ENCODE data around the gene SLC32A1.

Gene SLC32A1

DNA sequence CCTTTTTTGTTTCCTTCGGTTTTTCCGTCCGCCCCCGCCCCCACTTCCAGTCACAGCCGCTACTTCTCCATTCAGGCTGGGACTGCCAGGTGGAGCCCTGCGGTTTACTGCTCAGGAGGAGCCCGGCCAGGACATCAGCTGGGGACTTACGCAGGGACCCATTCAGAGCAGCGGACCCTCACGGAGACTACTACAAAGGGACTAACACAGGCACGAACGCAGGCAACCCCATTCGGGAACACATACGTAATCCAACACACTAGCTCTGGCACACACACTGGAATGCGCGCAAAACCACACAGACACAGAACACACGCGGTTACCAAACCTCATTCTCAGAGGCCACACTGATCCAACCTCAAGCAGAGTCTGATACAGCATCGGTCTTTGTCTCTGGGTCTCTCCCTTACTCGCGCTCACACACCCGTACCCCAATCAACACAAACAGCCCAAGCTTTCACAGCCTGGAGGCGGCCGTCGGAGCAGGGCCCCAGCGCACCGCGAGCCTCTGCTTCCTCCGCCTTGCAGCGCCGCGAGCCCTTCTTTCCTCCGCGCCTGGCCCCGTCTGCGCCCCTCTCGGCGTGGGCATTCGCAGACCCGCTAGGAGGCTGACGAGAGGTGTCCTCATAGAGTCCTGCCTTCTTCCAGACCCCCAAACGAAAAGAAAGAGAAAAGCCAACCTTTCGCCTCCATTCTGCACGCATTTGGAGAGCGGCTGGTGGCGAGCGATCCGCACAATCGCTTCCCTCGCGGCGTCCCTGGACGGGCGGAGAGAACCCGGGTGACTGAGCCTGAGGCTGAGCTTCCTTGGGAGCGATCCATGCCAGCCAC, 1.1 kb upstream of the SLC32A1 start:
- in situ Hi-C loops (cut with MboI; ENCODE audit: low pct_unique_long_range_greater_than_20kb, low sequenced_read_pairs) = no loop called here
- DNase-seq = peak; percentile 52

DNA sequence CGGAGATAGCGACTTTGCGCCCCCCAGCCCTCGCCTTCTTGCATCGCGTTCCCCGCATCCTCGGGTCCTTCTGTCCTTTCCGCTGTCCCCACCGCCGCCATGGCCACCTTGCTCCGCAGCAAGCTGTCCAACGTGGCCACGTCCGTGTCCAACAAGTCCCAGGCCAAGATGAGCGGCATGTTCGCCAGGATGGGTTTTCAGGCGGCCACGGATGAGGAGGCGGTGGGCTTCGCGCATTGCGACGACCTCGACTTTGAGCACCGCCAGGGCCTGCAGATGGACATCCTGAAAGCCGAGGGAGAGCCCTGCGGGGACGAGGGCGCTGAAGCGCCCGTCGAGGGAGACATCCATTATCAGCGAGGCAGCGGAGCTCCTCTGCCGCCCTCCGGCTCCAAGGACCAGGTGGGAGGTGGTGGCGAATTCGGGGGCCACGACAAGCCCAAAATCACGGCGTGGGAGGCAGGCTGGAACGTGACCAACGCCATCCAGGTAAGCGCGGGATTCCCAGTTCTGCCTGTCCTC, 401 bp downstream of the SLC32A1 start:
- in situ Hi-C loops (cut with MboI; ENCODE audit: low pct_unique_long_range_greater_than_20kb, low sequenced_read_pairs) = no loop called here
- no peak for DNase-seq

DNA sequence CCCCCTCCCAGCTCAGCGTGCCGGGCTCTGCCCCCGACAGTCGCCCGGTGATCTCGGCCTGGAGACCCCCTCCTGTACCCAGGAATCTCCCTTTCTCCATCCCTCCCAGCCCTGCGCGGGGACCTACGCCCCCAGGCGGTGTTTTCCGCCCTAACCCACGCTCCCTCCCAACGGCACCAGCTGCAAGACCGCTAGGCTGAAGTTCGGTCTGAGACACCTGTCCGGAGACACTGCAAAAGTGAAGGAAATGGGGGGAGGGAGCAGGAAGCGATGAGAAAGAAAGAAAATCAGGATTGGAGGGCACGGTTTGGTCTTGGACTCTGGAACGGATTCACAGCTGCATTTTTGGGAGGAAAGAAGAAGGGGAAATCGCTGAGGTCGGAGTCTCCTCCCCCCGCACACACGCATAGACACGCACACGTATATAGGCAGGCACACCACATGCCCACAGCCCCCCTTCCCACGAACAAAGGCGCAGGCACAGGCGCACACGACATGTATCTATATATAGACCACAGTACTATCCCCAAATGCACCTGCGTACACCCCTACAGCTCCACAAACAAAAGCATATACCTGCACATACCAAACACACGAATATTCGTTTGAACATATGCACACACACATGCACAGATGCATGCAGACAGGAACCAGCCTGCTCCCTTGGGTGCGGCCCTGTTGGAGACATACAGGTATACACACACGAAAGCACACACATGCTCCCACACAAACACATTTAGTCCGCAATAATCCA, 1.0 kb downstream of the SLC32A1 start:
- DNase-seq = peak; percentile 52

DNA sequence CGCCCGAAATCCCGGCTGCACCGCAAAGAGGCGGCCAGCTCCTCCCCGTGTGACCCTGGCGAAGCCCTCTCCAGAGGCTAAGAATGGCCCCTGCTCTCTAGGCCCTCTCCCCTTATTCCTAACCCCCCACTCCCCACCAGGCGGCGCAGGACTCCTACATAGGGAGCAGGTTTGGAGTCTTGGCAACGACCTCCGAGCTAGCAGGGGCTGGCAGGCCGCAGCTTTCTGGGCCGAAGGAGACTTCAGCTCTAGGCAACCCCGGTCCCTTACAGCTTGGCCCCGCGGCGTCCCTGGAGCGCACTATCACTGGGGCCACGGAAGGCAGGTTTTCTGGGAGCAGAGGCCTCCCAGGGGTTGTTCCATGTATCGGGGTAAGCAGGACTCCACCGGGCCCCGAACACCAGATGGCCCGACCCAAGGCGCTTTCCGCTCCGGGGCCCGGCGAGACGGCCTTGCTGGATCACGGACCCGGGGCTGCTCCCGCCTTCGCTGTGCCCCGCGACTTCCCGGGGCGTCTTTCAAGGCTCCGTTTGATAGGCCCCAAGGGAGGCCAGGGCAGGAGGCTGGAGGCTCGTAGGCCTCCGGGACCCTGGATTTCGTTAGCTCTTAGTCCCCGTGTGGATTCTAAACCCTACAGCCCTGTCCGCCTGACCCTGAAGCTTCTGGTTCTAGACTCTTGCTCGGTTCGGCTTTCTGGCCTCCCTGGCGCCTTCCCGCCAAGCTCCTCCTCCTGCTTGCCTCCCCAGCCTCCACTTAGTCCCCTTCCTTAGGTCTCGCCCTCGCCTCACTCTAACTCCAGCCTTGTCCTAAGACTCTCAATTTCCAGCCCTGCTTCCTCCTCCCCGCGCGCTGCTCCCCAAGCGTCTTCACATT, 1.9 kb downstream of the SLC32A1 start:
- peak; percentile 35 for DNase-seq
- in situ Hi-C loops (cut with MboI; ENCODE audit: low pct_unique_long_range_greater_than_20kb, low sequenced_read_pairs) = no loop called here

More for the DNA sequence above, 1.0 kb downstream of the SLC32A1 start:
- in situ Hi-C loops (cut with MboI; ENCODE audit: low pct_unique_long_range_greater_than_20kb, low sequenced_read_pairs) = no loop called here

DNA sequence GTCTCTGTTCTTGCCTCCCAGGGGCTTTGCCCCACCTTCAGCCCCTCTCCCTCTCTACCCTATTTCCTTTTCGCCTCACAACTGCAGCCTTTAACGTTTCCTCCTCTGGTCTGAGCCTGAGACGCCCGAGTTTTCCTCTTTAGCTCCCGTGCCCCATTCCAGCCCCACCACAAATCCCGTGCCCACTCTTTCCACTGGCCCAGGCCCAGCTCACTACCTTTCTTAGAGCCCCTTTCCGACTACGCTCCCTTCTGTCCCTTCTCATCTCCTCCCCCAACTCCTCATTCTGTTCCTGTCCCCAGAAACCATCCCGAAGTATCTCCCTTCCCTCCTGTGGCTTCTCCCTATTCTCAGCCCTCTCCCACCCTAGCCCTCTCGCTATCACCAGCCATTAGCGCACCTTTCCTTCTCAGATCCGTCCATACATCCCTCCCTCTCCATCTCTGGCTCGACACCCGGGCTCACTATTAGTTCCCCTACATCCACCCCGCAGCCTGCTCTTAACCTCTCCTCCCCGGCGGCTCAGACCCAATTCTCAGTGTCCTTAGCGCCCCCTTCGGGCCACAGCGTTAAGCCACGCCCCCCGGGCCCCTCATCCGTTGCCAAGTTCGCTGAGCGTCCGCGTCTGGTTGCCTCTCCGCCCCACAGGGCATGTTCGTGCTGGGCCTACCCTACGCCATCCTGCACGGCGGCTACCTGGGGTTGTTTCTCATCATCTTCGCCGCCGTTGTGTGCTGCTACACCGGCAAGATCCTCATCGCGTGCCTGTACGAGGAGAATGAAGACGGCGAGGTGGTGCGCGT, 2.7 kb downstream of the SLC32A1 start:
- DNase-seq = peak; percentile 66

DNA sequence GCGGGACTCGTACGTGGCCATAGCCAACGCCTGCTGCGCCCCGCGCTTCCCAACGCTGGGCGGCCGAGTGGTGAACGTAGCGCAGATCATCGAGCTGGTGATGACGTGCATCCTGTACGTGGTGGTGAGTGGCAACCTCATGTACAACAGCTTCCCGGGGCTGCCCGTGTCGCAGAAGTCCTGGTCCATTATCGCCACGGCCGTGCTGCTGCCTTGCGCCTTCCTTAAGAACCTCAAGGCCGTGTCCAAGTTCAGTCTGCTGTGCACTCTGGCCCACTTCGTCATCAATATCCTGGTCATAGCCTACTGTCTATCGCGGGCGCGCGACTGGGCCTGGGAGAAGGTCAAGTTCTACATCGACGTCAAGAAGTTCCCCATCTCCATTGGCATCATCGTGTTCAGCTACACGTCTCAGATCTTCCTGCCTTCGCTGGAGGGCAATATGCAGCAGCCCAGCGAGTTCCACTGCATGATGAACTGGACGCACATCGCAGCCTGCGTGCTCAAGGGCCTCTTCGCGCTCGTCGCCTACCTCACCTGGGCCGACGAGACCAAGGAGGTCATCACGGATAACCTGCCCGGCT, 3.4 kb downstream of the SLC32A1 start:
- no peak for DNase-seq
- in situ Hi-C loops (cut with MboI; ENCODE audit: low pct_unique_long_range_greater_than_20kb, low sequenced_read_pairs) = no loop called here

More for the DNA sequence above, 2.7 kb downstream of the SLC32A1 start:
- in situ Hi-C loops (cut with MboI; ENCODE audit: low pct_unique_long_range_greater_than_20kb, low sequenced_read_pairs) = no loop called here

DNA sequence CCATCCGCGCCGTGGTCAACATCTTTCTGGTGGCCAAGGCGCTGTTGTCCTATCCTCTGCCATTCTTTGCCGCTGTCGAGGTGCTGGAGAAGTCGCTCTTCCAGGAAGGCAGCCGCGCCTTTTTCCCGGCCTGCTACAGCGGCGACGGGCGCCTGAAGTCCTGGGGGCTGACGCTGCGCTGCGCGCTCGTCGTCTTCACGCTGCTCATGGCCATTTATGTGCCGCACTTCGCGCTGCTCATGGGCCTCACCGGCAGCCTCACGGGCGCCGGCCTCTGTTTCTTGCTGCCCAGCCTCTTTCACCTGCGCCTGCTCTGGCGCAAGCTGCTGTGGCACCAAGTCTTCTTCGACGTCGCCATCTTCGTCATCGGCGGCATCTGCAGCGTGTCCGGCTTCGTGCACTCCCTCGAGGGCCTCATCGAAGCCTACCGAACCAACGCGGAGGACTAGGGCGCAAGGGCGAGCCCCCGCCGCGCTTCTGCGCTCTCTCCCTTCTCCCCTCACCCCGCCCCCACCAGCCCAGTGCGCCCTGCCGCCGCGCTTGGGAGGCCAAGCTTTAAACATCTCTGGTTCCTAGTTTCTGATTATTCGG, 4.0 kb downstream of the SLC32A1 start:
- in situ Hi-C loops (cut with MboI; ENCODE audit: low pct_unique_long_range_greater_than_20kb, low sequenced_read_pairs) = no loop called here
- DNase-seq = no peak

DNA sequence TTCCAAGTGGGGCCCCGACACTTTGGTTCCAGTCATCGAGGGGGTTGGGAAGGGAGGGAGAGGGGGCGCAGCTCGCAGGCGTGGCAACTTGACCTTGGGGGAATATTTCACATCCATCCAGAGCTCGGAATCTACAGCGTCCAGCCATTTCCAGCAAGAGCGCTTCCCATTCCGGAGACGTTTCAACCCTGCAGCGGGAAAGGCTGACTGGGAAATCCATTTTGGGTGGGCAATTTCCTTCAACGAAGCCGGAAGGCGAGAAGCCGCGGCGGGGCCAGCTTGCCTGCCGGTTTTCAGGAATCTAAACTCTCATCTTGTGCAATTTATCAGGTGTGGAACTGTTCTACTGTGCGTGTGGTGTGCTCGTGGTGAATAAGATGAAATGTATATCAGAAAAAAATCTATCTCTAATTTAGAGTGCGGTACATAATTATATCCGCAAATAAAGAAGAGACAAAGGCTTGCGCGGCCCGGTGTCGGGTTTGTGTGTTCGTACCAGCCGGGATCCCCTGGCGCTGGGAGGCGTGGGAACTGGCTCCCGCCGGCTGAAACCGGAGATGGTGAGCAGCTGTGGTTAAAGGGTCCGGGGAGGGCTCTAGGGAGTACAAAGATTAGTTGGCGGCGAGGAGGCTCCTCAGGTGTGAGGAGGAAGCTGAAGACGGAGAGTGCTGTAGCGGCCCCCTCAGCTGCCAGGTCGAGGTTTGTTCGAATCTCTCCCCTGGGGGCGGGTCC, 4.8 kb downstream of the SLC32A1 start:
- in situ Hi-C loops (cut with MboI; ENCODE audit: low pct_unique_long_range_greater_than_20kb, low sequenced_read_pairs) = no loop called here
- peak; percentile 41 for DNase-seq

DNA sequence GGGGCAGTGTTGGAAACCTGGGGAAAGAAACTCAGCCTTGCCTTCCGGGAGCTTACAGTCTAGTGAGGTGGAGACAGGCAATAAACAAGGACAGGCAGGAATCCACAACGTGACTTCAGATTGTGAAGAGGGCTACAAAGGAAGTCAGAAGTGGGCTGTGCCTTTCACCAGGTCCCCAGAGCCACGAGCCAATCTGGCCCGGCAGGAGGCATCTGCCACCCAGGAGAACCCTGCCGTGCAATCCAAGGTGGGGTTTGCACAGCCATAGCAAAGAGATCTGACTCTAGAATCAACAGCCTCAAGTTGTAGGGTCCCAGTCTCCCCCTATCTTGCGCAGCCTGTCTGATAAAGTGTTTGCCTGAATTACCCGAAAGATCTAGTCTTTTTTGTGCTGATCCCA, 5.5 kb downstream of the SLC32A1 start:
- no peak for DNase-seq

DNA sequence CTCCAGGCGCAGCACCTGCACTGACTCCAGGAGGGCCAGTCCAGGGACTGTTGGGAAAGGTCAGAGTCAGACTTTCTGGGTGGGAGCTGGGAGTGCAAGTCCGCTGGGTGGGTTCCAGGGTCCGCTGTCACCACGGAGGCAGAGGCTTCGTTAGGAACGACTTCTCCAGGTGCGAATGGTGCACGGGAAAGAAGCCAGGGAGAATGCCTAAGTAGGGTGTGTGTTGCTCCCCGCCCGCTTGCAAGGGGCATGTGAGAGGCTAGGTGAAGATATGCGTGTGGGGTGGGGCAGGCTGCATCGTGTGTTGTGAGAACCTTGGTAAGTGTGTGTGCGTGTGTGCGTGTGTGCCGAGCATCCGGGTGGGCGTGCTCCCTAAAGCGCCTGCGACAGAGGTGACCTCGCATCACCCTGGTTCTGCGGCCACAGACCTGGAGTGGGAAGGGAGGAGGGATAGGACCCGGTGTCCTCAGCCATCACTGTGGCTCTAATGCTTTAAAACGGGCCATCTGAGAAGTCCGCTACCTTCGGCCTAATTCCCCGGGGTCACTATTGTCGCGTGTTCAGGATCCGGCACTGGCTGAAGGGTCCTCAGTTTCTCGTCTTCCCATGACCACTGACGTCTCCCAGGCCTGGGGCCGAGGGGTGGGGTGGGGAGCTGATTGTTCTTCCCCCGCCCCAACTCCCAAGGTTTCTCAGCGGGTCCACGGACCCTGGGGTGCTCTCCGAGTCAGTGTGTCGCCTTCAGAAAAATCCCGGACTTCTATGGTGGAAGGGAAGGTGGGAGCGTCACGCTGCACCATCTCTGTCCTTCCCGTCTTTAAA, 6.1 kb downstream of the SLC32A1 start:
- in situ Hi-C loops (cut with MboI; ENCODE audit: low pct_unique_long_range_greater_than_20kb, low sequenced_read_pairs) = no loop called here
- DNase-seq = no peak

More for the DNA sequence above, 5.5 kb downstream of the SLC32A1 start:
- in situ Hi-C loops (cut with MboI; ENCODE audit: low pct_unique_long_range_greater_than_20kb, low sequenced_read_pairs) = no loop called here

DNA sequence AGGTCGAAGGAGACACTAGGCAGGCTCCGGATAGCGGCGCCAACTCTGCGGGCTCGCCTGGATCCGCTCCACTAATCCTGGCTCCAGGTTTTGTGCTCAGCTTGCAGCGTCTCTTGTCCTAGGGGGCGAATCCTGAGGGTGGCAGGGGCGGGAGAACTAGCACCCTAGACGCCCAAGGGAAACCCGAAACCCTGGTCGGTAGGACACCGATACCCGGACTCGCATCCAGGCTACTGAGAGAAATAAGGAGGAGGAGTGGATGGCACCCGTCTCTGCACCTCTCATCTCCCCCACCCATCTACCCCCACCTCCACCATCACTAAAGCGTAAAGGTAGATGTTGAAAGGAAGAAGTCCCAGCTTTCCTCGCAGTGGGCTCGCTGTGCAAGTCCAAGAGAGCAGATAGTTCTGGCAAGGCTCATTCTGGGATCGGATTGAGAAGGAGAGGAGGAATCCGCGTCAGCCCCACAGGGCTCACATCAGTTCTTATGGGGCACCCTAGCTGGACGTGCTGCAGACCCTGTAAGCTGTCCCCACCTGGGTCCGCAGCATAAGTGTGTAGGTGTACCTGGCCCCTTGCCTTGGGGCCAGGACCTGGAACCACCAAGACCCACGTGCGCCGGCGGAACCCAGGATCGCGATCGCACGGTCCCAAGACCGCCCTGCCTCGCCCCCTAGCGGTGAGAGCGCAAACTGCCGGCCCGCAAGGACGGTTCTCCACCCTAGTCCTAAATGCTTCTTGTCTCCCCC, 6.9 kb downstream of the SLC32A1 start:
- DNase-seq = peak; percentile 79
- in situ Hi-C loops (cut with MboI; ENCODE audit: low pct_unique_long_range_greater_than_20kb, low sequenced_read_pairs) = no loop called here

DNA sequence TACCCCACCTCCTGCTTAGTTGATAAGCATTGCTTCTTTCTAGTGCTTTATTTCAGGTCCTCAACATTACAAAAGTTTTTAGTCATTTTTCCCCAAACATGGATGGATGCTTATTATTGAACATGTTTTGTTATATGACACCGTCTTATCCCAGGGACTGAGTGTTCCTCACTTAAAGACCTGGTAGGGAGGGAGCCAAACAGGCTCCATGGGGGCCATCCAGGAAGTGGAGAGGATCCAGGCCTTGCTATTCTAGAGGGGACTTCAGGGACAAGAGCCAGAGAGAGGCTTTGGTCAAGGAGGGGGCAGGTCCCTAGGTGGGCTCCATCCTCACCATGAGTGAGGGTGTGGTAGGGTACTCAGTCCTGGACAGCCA, 7.4 kb downstream of the SLC32A1 start:
- DNase-seq = no peak
- in situ Hi-C loops (cut with MboI; ENCODE audit: low pct_unique_long_range_greater_than_20kb, low sequenced_read_pairs) = no loop called here

DNA sequence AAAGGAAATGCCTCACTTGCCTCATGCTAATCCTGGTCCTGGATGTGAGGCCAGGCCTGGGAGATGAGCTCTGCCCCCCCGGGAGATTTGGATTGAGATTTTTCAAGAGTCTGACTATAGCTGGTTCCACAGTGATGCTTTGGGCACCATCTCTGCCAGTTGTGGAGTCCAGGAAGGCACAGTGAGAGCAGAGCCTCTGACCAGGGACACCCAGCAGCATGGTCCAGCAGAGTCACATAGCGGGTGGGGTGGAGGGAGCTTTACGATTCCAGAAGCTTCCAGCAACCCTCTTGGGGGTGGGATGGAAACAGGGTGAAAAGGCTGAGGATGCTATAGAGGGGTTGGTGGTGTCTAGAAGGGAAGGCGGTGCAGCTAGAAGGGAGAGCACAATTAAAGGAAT, 8.7 kb downstream of the SLC32A1 start:
- in situ Hi-C loops (cut with MboI; ENCODE audit: low pct_unique_long_range_greater_than_20kb, low sequenced_read_pairs) = no loop called here
- no peak for DNase-seq

DNA sequence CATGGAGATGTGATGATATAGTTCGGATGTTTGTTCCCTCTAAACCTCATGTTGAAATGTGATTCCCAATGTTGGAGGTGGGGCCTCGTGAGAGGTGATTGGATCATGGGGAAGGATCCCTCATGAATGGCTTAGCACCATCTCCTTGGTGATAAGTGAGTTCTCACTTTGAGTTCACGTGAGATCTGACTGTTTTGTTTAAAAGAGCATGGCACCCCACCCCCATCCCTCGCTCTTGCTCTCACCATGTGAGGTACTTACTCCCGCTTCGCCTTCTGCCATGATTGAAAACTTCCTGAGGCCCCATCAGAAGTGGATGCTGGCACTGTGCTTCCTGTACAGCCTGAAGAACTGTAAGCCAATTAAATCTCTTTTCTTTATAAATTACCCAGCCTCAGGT, 10.9 kb downstream of the SLC32A1 start:
- no peak for DNase-seq
- in situ Hi-C loops (cut with MboI; ENCODE audit: low pct_unique_long_range_greater_than_20kb, low sequenced_read_pairs) = no loop called here

DNA sequence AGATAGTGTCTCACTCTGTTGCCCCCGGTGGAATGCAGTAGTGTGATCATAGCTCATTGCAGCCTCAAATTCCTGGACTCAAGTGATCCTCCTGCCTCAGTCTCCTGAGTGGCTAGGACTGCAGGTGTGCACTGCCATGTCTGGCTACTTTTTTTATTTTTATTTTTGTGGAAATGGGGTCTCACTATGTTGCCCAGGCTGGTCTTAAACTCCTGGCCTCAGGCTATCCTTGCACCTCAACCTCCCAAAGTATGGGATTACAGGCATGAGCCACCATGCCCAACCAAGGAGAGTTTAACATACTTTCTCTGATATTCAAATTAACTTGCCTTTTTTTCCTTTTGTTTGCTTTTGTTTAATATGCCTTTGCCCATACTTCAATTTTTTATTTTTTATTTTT, 13.6 kb downstream of the SLC32A1 start:
- no peak for DNase-seq

DNA sequence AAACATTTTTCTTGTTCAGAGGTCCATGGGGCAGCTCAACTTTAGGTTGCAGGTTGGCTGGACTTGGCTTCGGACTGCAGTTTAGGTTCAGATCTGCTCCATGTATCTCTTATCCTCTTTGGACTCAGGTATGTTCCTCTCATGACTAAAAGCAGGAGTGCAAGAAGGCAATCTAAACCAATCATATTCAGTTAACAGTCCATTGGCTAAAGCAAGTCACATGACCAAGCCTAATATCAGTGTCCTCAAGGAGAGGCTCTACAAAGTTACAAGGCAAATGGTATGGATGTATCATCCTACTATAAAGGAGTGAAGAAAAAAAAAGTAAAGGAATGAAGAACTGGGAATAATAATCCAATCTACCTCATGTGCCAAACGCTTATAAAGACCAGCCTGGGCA, 21.5 kb downstream of the SLC32A1 start:
- in situ Hi-C loops (cut with MboI; ENCODE audit: low pct_unique_long_range_greater_than_20kb, low sequenced_read_pairs) = no loop called here
- DNase-seq = no peak

More for the DNA sequence above, 13.6 kb downstream of the SLC32A1 start:
- in situ Hi-C loops (cut with MboI; ENCODE audit: low pct_unique_long_range_greater_than_20kb, low sequenced_read_pairs) = no loop called here
